ENCODE measurements around the gene NCS1. TPM values are rescaled to one million over a fixed set of nuclear protein-coding genes. Genes with fewer than 3 reads are reported as not detected.

Gene NCS1
- total RNA-seq, 1 donor from 2014 or later, result 44.8 TPM

DNA sequence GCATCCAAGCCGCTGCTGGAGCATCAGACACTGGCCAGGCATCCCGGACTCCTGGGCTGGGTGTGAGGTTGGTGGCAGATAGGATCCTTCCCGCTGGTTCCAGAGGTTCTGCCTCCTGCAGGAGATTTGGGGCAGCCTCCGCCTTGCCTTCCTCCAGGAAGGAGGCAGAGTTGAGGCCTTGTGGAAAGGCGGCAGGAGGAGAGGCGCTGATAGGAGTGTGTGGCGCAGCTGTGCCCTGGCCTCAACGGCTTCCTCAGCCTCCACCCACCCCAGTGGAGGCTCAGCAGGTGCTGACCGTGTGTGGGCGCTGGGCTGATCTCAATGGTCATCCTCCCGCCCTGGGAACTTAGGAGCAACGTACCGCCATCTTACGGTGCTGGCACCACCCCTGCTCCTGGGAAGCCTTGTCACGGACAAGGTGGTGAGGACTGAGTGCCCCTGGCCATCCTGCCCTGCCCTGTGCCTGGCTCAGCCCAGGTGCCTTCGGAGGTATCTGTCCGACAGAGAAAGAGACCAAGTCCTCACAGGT is 10.2 kb downstream of the NCS1 start:
- no peak overlapping the region for H3K27ac Mint-ChIP-seq
- DNase-seq (ENCODE audit: low spot score in 2 of 2, unreplicated experiment in 2 of 2), result no peak

GRCh38 chr9:130183133-130183762 is 11.0 kb downstream of the NCS1 start:
- no peaks in the 10 kb centered on the region for H3K36me3 Mint-ChIP-seq
- no peaks in the 10 kb centered on the region for H3K9me3 Mint-ChIP-seq
- peak overlapping the region; percentile 92 for H3K27ac Mint-ChIP-seq
- TF ChIP-seq, protein P1, sequence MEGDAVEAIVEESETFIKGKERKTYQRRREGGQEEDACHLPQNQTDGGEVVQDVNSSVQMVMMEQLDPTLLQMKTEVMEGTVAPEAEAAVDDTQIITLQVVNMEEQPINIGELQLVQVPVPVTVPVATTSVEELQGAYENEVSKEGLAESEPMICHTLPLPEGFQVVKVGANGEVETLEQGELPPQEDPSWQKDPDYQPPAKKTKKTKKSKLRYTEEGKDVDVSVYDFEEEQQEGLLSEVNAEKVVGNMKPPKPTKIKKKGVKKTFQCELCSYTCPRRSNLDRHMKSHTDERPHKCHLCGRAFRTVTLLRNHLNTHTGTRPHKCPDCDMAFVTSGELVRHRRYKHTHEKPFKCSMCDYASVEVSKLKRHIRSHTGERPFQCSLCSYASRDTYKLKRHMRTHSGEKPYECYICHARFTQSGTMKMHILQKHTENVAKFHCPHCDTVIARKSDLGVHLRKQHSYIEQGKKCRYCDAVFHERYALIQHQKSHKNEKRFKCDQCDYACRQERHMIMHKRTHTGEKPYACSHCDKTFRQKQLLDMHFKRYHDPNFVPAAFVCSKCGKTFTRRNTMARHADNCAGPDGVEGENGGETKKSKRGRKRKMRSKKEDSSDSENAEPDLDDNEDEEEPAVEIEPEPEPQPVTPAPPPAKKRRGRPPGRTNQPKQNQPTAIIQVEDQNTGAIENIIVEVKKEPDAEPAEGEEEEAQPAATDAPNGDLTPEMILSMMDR (IDR thresholded peaks at IDR 0.05; ENCODE audit: unreplicated experiment), result no peak
- no peak overlapping the region for H3K4me3 Mint-ChIP-seq
- DNase-seq (ENCODE audit: low spot score in 2 of 2, unreplicated experiment in 2 of 2), result peak in 1 of 2 experiments; percentile 61
- H3K27me3 Mint-ChIP-seq (ENCODE audit: low read depth), result no peaks in the 10 kb centered on the region
- peaks cover 52% of the 10 kb centered on the region for H3K4me1 Mint-ChIP-seq

More for the DNA sequence above, 10.2 kb downstream of the NCS1 start:
- H3K4me1 Mint-ChIP-seq, result peaks cover 46% of the 10 kb centered on the region
- no peaks in the 10 kb centered on the region for H3K27me3 Mint-ChIP-seq (ENCODE audit: low read depth)
- TF ChIP-seq, protein P1 (IDR thresholded peaks at IDR 0.05; ENCODE audit: unreplicated experiment), result no peak
- H3K9me3 Mint-ChIP-seq, result no peaks in the 10 kb centered on the region
- no peak overlapping the region for H3K4me3 Mint-ChIP-seq
- H3K36me3 Mint-ChIP-seq, result no peaks in the 10 kb centered on the region

DNA sequence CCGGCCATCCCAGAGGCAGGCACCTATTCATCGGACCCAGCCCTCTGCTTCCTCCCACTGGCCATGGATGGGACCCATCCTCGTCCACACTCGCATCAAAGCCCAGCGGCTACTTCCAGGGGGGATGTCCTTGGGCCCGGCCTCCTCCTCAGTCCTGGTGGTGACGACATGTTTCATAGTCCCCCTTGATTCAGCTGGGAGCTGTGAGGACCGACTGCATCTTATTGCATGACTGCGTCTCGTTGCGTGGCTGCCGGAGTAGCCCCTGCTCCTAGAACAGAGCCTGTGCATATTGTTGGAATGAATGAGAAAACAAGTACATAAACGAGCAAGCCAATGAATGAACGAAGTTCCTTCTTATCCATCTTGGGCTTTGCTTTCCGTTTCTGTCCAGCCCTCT is 12.8 kb downstream of the NCS1 start:
- H3K4me3 Mint-ChIP-seq, result no peak overlapping the region
- no peak for DNase-seq (ENCODE audit: low spot score in 2 of 2, unreplicated experiment in 2 of 2)
- no peaks in the 10 kb centered on the region for H3K27me3 Mint-ChIP-seq (ENCODE audit: low read depth)
- TF ChIP-seq, protein P1 (IDR thresholded peaks at IDR 0.05; ENCODE audit: unreplicated experiment), result no peak
- no peaks in the 10 kb centered on the region for H3K9me3 Mint-ChIP-seq
- H3K27ac Mint-ChIP-seq, result peak overlapping the region; percentile 78
- peaks cover 43% of the 10 kb centered on the region for H3K4me1 Mint-ChIP-seq
- no peaks in the 10 kb centered on the region for H3K36me3 Mint-ChIP-seq

GRCh38 chr9:130185490-130186031 is 13.4 kb downstream of the NCS1 start:
- Mint-ChIP-seq H3K4me3 (no peak overlapping the region), H3K27me3 (ENCODE audit: low read depth) (no peaks in the 10 kb centered on the region), H3K9me3 (no peaks in the 10 kb centered on the region), H3K4me1 (peaks cover 43% of the 10 kb centered on the region), H3K27ac (peak overlapping the region; percentile 93), H3K36me3 (no peaks in the 10 kb centered on the region)
- TF ChIP-seq, protein P1 (IDR thresholded peaks at IDR 0.05; ENCODE audit: unreplicated experiment), result no peak
- no peak for DNase-seq (ENCODE audit: low spot score in 2 of 2, unreplicated experiment in 2 of 2)

DNA sequence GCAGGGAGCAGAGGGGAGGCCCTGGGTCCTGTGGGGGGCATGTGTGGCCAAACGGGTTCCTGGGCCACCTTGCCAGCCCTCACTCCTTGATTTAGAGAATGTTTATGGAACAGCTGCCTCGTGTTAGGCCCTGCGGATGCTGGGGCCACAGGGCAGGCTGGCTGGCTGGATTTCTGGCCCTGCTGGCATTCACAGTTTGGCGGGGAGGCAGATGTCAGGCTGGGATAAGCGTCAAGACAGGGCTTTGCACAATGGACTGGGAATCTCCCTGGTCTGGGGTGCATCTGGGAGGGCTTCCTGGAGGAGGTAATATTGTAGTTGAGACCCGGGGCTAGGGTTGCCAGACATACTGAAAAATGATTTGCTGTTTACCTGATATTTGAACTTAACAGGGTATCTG is 13.8 kb downstream of the NCS1 start:
- Mint-ChIP-seq H3K27me3 (ENCODE audit: low read depth) (no peaks in the 10 kb centered on the region), H3K36me3 (no peaks in the 10 kb centered on the region), H3K27ac (peak overlapping the region; percentile 93), H3K4me3 (no peak overlapping the region), H3K9me3 (no peaks in the 10 kb centered on the region), H3K4me1 (peaks cover 43% of the 10 kb centered on the region)
- no peak for DNase-seq (ENCODE audit: low spot score in 2 of 2, unreplicated experiment in 2 of 2)
- TF ChIP-seq, protein P1 (IDR thresholded peaks at IDR 0.05; ENCODE audit: unreplicated experiment), result no peak

All from mesothelial cell of epicardium (in vitro differentiated cells).